ENCODE data around the gene EVC2. TPM values are rescaled to one million over a fixed set of nuclear protein-coding genes. Genes with fewer than 3 reads are reported as not detected.

Gene EVC2
- polyA plus RNA-seq, 1 donor (not counting 4 experiments of a cell fraction or from before 2014, with no cell fraction given), result 1.7 TPM

DNA sequence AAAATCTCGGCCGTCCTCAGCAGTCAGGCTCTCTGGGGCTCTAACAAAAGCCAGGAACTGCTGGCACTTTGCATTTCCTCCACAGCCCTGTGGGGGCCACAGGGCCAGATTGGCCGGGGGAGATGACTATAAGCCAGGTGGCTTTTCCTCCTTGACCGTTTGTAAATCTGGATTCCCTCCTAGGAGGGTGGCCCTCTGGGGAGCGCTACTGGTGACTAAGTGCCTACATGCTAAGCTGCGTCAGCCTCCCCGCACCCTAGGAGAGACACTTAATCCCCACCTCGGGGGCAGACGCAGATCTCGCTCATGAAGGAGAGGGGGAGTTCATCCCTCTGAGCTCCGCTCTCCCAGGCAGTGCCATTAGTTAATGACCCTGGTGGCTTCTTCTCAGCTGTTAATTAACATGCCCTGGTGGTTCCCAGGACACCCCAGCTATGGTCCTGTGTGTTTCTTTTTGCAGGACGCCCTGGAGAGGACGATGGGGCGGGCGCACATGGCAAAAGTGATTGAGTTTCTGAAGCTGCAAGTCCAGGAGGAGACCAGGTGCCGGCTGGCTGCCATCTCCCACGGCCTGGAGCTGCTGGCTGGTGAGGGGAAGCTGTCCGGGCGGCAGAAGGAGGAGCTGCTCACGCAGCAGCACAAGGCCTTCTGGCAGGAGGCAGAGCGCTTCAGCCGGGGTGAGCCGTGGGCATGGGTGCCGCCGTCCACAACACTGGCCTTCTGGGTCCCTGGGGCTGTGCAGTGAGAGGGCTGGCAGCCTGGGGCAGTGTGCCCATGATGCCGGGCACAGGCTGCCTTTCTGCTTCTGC lies 44.2 kb upstream of the EVC2 start:
- no peak for FAIRE-seq
- H3K9me3 ChIP-seq (ENCODE audit: control insufficient read depth, low read depth, low read length), result peaks cover 6% of the 10 kb centered on the region
- dilution Hi-C loops (cut with MboI; ENCODE audit: extremely low pct_ligation_motif_present, low sequenced_read_pairs), result no loop called here
- peaks cover 25% of the 10 kb centered on the region for H3K4me1 ChIP-seq (ENCODE audit: control insufficient read depth, extremely low read depth, insufficient read depth, low read length)
- H4K20me1 ChIP-seq (ENCODE audit: control insufficient read depth, extremely low read depth, insufficient read depth, low read length), result no peaks in the 10 kb centered on the region
- H3K36me3 ChIP-seq (ENCODE audit: control insufficient read depth in 2 of 2, extremely low read depth in 1 of 2, insufficient read depth in 2 of 2, low read length in 2 of 2), result peaks cover 37 to 66% of the 10 kb centered on the region in 2 experiments
- no peak overlapping the region for H3K9ac ChIP-seq (ENCODE audit: control insufficient read depth, extremely low read depth, insufficient read depth, low read length)
- no peak overlapping the region for H3K4me3 ChIP-seq (ENCODE audit: control insufficient read depth in 2 of 3, extremely low read depth in 1 of 3, insufficient read depth in 2 of 3, low read depth in 1 of 3, low read length in 3 of 3)
- H3K79me2 ChIP-seq (ENCODE audit: control insufficient read depth, insufficient read depth, low read length), result no peaks in the 10 kb centered on the region
- no peak for TF ChIP-seq EZH2 (IDR thresholded peaks at IDR 0.05; ENCODE audit: low read length)
- TF ChIP-seq, protein P1, sequence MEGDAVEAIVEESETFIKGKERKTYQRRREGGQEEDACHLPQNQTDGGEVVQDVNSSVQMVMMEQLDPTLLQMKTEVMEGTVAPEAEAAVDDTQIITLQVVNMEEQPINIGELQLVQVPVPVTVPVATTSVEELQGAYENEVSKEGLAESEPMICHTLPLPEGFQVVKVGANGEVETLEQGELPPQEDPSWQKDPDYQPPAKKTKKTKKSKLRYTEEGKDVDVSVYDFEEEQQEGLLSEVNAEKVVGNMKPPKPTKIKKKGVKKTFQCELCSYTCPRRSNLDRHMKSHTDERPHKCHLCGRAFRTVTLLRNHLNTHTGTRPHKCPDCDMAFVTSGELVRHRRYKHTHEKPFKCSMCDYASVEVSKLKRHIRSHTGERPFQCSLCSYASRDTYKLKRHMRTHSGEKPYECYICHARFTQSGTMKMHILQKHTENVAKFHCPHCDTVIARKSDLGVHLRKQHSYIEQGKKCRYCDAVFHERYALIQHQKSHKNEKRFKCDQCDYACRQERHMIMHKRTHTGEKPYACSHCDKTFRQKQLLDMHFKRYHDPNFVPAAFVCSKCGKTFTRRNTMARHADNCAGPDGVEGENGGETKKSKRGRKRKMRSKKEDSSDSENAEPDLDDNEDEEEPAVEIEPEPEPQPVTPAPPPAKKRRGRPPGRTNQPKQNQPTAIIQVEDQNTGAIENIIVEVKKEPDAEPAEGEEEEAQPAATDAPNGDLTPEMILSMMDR (optimal IDR thresholded peaks at IDR 0.05 in 1 of 3, IDR thresholded peaks at IDR 0.05 in 1 of 3, conservative IDR thresholded peaks at IDR 0.05 in 1 of 3; ENCODE audit: extremely low read depth in 1 of 3, insufficient read depth in 2 of 3, low read length in 3 of 3), result no peak
- DNase-seq (ENCODE audit: low read depth, low spot score), result no peak
- H3K27ac ChIP-seq (ENCODE audit: control insufficient read depth, insufficient read depth, low read length), result peak overlapping the region; percentile 63
- H2AFZ ChIP-seq (ENCODE audit: control insufficient read depth, low read length), result no peak overlapping the region
- no peaks in the 10 kb centered on the region for H3K27me3 ChIP-seq (ENCODE audit: control insufficient read depth, extremely low read depth, insufficient read depth, low read length)
- H3K4me2 ChIP-seq (ENCODE audit: control insufficient read depth, extremely low read depth, insufficient read depth, low read depth, low read length), result no peak overlapping the region
- H3K9me1 ChIP-seq (ENCODE audit: control insufficient read depth, extremely low read depth, insufficient read depth, low read length), result no peaks in the 10 kb centered on the region

DNA sequence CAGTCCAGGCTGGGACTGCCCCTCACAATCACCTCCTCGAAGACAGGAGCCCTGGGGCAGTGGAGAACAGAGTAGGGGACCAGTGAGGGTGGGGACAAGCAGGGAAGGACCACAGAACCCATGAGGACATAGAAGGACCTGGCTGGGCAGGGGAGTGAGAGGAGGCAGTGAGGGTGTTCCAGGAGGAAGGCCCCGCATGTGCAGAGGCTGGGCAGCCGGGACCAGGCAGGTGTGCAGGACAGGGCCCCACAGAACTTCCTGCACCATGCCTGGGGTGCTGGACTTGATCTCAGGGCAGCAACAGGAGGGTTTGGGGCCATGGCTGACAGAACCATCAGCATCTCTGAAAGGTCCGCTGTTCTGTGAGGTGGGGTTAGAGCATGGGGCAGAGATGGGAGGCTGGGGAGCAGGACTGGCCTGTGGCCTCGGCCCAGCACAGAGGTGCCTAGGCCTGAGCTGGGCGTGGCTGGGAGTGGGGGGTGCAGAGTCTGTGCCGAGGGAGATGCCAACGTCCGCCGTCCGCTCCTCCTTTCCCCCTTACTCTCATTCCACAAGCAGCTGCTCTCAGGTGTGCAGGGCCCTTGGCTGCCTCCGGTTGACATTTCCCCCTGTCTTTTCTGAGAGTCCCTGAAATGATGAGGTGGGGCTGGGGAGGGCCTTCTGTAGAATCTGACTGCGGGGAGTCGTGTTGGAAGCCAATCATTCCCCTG lies 43.5 kb upstream of the EVC2 start:
- Histone ChIP-seq H3K9me1 (ENCODE audit: control insufficient read depth, extremely low read depth, insufficient read depth, low read length) (no peaks in the 10 kb centered on the region), H3K9ac (ENCODE audit: control insufficient read depth, extremely low read depth, insufficient read depth, low read length) (no peak overlapping the region), H2AFZ (ENCODE audit: control insufficient read depth, low read length) (no peak overlapping the region), H3K9me3 (ENCODE audit: control insufficient read depth, low read depth, low read length) (no peaks in the 10 kb centered on the region), H3K36me3 (ENCODE audit: control insufficient read depth in 2 of 2, extremely low read depth in 1 of 2, insufficient read depth in 2 of 2, low read length in 2 of 2) (peaks cover 30 to 62% of the 10 kb centered on the region in 2 experiments), H3K4me1 (ENCODE audit: control insufficient read depth, extremely low read depth, insufficient read depth, low read length) (peaks cover 25% of the 10 kb centered on the region), H3K79me2 (ENCODE audit: control insufficient read depth, insufficient read depth, low read length) (no peaks in the 10 kb centered on the region), H3K4me3 (ENCODE audit: control insufficient read depth in 2 of 3, extremely low read depth in 1 of 3, insufficient read depth in 2 of 3, low read depth in 1 of 3, low read length in 3 of 3) (no peak overlapping the region), H3K4me2 (ENCODE audit: control insufficient read depth, extremely low read depth, insufficient read depth, low read depth, low read length) (no peak overlapping the region), H3K27me3 (ENCODE audit: control insufficient read depth, extremely low read depth, insufficient read depth, low read length) (no peaks in the 10 kb centered on the region), H4K20me1 (ENCODE audit: control insufficient read depth, extremely low read depth, insufficient read depth, low read length) (no peaks in the 10 kb centered on the region), H3K27ac (ENCODE audit: control insufficient read depth, insufficient read depth, low read length) (no peak overlapping the region)
- no peak for DNase-seq (ENCODE audit: low read depth, low spot score)
- no peak for FAIRE-seq
- TF ChIP-seq, protein P1 (optimal IDR thresholded peaks at IDR 0.05 in 1 of 3, IDR thresholded peaks at IDR 0.05 in 1 of 3, conservative IDR thresholded peaks at IDR 0.05 in 1 of 3; ENCODE audit: extremely low read depth in 1 of 3, insufficient read depth in 2 of 3, low read length in 3 of 3), result no peak
- TF ChIP-seq EZH2 (IDR thresholded peaks at IDR 0.05; ENCODE audit: low read length), result no peak
- dilution Hi-C loops (cut with MboI; ENCODE audit: extremely low pct_ligation_motif_present, low sequenced_read_pairs), result no loop called here
